ENCODE measurements around the gene ZZZ3. TPM values are rescaled to one million over a fixed set of nuclear protein-coding genes. Genes with fewer than 3 reads are reported as not detected.

The ZZZ3 gene
- total RNA-seq, 1 experiment from 2014 or later = 51.1 TPM

GRCh38 chr1:77725706-77726105 is 43.2 kb upstream of the ZZZ3 start:
- no peak overlapping the region for H2AK5ac ChIP-seq (ENCODE audit: insufficient read length, low read length)
- H3K4ac ChIP-seq (ENCODE audit: low read depth, low read length) = no peak overlapping the region
- H4K8ac ChIP-seq (replicated peaks; ENCODE audit: insufficient read length, low read depth, low read length) = no peak overlapping the region
- H3K4me1 ChIP-seq (ENCODE audit: insufficient read depth, low read length) = no peaks in the 10 kb centered on the region
- DNase-seq = no peak
- H2BK15ac ChIP-seq (ENCODE audit: low read depth, low read length) = no peak overlapping the region
- no peak overlapping the region for H3K9ac ChIP-seq (ENCODE audit: extremely low read depth, insufficient read length, low read length)
- H4K20me1 ChIP-seq (ENCODE audit: control insufficient read depth, insufficient read depth, insufficient read length) = no peaks in the 10 kb centered on the region
- H4K91ac ChIP-seq (ENCODE audit: insufficient read length, low read depth, low read length) = no peak overlapping the region
- Mint-ChIP-seq H3K27me3 (ENCODE audit: low read depth) (no peaks in the 10 kb centered on the region), H3K27ac (0 out of 7 replicates have a peak overlapping the region, but pooled peaks of 1 of the 3 experiments have one; percentile 37), H3K4me3 (no peak overlapping the region), H3K9me3 (no peaks in the 10 kb centered on the region), H3K4me1 (peaks cover 0 to under 1% of the 10 kb centered on the region in 2 experiments; a peak in 2 of 4 replicates), H3K36me3 (ENCODE audit: insufficient read depth in 1 of 3, low read depth in 3 of 3) (peaks cover 30 to 78% (median 61%) of the 10 kb centered on the region in 3 experiments)
- no peak overlapping the region for H2BK5ac ChIP-seq (ENCODE audit: insufficient read length, low read length)
- no peak overlapping the region for H2BK20ac ChIP-seq (ENCODE audit: low read depth, low read length, poor library complexity, severe bottlenecking)
- no peak overlapping the region for H3K14ac ChIP-seq (ENCODE audit: insufficient read depth, low read length)
- H2BK12ac ChIP-seq (ENCODE audit: insufficient read length, low read depth, low read length) = no peak overlapping the region
- no peak overlapping the region for H3K23ac ChIP-seq (ENCODE audit: insufficient read length, low read depth, low read length)
- no peak for TF ChIP-seq CTCF (conservative IDR thresholded peaks at IDR 0.05)
- no peak overlapping the region for H3K18ac ChIP-seq (ENCODE audit: insufficient read length, low read depth, low read length)
- H3K23me2 ChIP-seq (ENCODE audit: insufficient read length, low read depth, low read length, poor library complexity, severe bottlenecking) = no peaks in the 10 kb centered on the region
- H2BK120ac ChIP-seq (ENCODE audit: low read depth, low read length, poor library complexity, severe bottlenecking) = no peak overlapping the region
- no peak overlapping the region for H3K4me2 ChIP-seq (ENCODE audit: insufficient read depth, insufficient read length, low read length)
- H3K79me2 ChIP-seq (ENCODE audit: insufficient read depth, low read length) = no peaks in the 10 kb centered on the region
- no CpG with 5 or more reads among the region's 4 CpGs for WGBS (ENCODE audit: extremely low coverage, insufficient read length, low lambda C conversion rate)
- no peak overlapping the region for H4K5ac ChIP-seq (ENCODE audit: insufficient read length, low read depth, low read length)
- H3K9me3 ChIP-seq (ENCODE audit: control insufficient read depth, low read depth, low read length) = no peaks in the 10 kb centered on the region
- no peaks in the 10 kb centered on the region for H3K27me3 ChIP-seq (ENCODE audit: insufficient read depth, low read length)
- H3T11ph ChIP-seq (ENCODE audit: low read length) = no peak overlapping the region
- H3K79me1 ChIP-seq (ENCODE audit: insufficient read depth, low read depth, low read length, poor library complexity, severe bottlenecking) = no peaks in the 10 kb centered on the region
- no peak overlapping the region for H3K27ac ChIP-seq (ENCODE audit: insufficient read length, low read depth, low read length)
- H3K56ac ChIP-seq (ENCODE audit: insufficient read length, low read depth, low read length) = no peak overlapping the region
- H2AFZ ChIP-seq (ENCODE audit: low read length) = no peak overlapping the region

Data from H9 (cell line).